DND-41 (cell line): Measurements from ENCODE around the gene LRRC30.

ENCODE experiments used
- EZH2 ChIP-seq: IDR thresholded peaks from 3 replicates; pipeline ENCODE4 v1.6.1; 2012; ENCODE audit warnings: borderline replicate concordance, low read depth, mild to moderate bottlenecking, moderate library complexity, low read length, inconsistent platforms; ENCODE audit not compliant: severe bottlenecking
- TF ChIP-seq, protein P1 (sequence below): IDR thresholded peaks from 2 replicates; pipeline ENCODE4 v1.5.1; 2012; ENCODE audit warnings: borderline replicate concordance, low read length, moderate library complexity, mild to moderate bottlenecking; ENCODE audit not compliant: poor library complexity, severe bottlenecking; ENCODE audit errors: extremely low read depth

GRCh38 chr18:7230626-7231349 is at the start of gene LRRC30:
- TF ChIP-seq, protein P1, sequence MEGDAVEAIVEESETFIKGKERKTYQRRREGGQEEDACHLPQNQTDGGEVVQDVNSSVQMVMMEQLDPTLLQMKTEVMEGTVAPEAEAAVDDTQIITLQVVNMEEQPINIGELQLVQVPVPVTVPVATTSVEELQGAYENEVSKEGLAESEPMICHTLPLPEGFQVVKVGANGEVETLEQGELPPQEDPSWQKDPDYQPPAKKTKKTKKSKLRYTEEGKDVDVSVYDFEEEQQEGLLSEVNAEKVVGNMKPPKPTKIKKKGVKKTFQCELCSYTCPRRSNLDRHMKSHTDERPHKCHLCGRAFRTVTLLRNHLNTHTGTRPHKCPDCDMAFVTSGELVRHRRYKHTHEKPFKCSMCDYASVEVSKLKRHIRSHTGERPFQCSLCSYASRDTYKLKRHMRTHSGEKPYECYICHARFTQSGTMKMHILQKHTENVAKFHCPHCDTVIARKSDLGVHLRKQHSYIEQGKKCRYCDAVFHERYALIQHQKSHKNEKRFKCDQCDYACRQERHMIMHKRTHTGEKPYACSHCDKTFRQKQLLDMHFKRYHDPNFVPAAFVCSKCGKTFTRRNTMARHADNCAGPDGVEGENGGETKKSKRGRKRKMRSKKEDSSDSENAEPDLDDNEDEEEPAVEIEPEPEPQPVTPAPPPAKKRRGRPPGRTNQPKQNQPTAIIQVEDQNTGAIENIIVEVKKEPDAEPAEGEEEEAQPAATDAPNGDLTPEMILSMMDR: no peak
- no peak for TF ChIP-seq EZH2
